CD4-positive, alpha-beta T cell treated with Interleukin-15 for 1 hour (primary cell): ENCODE measurements around the gene STT3B.
A peak's percentile ranks its signal among the peaks of the same experiment; 100 is the strongest.

Source experiments
- DNase-seq: peaks from one replicate; pipeline ENCODE4 v3.0.0-alpha.2; 2020

The STT3B gene

GRCh38 chr3:31522152-31522551 is 10.6 kb upstream of the STT3B start:
- peak; percentile 42 for DNase-seq

DNA sequence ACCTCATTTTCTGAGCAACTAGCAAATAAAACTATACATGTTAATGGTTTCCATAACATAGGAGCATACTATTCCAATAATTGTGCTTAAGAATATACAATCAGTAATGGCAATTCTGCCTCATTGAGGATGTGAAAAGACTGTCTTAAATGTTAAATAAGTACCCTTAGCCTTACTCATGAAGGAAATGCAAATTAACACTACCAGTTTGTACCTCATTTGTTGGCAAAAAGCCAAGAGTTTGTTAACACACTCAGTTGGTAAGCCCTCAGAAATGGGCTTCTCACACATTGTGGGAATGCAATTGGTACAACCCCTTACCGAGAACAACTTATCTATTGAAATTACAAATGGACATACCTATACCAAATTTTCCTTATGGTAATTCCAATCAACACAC is 9.2 kb upstream of the STT3B start:
- DNase-seq = no peak

DNA sequence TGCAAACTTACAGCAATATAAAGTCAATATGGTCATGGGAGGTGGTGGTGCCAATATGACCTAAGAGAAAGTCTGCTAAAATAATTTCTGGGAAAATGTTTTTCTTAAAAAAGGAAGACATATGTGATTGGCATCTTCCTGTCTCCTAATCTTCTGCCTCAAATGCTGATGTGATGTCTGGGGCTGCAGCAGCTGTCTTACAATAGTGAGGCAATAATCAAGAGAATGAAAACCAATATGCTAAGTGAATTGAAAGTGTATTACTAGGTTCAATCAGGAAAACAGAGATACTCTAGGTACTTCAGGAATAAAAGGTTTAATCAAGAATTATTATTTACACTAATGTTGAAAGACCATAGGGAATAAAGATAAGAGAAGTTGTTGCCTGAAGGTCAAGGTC is 7.2 kb upstream of the STT3B start:
- DNase-seq = no peak

- DNase-seq = no peak
Observed at GRCh38 chr3:31529421-31529820, 3.3 kb upstream of the STT3B start.

DNA sequence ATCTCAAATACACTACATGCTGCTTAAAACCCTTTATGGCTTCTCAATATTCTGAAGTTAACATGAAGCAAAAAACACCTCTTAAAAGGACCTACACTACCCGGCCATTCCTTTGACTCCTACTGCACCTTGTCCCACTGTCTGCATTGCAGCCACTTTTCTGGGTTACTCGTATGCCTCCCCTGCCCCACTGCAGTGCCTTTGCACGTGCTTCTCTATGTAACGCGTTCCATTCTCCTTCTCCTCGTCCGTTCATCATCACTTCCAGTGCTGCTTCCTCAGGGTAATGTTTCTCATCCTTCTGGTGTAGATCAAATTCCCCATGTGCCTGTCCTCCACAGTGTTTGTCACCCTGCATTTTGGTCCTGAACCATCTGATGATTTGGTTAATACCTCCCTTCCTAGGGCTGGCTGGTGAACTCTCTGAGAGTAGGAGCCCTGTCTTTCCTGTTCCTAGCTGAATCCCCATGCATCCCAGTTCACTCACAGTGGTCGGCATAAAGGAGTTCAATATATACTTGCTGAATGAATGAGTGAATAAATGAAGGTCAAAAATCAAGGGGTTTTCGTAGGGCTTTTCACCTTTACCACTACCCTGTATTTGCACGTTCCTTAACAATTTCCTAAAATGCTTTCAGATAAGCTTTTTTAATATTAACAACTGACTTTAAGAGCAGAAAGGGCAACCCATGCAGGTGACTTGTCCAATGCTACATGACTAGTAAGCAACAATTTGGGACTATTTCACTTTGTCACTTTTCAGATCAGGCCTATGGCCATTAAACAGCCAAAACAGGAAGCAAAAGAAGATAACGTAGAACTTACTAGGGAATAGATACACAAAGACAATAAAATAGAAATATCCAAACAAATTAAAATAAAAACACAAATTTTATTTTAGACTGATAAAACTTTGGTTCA is 2.4 kb upstream of the STT3B start:
- no peak for DNase-seq

- DNase-seq = no peak
Observed at GRCh38 chr3:31530960-31531335, 1.8 kb upstream of the STT3B start.

DNA sequence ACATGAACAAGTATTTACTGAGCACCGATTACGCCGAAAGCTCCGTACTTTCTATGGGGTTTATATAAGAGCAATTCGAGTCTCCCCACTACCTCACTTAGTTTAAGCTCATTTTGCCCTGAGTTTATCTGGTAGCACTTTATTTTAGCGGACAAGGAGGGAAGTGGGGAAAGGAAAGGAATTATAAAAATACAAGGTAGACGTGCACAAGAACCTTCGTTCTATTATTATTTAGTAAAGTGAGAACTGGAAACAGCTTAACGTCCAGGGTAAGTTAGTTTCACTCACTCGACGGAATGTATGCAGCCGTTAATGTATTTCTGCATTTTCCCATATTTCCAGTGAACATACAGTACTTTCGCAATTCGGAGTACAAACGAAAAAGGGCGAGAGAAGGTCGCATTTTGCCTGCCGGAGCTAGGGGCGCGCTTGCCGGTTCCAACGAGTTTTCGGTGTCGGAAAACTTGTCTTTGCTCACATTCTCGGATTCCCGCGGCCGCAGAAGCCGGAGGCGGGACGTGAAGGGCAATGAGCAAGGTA is 1.2 kb upstream of the STT3B start:
- no peak for DNase-seq

DNA sequence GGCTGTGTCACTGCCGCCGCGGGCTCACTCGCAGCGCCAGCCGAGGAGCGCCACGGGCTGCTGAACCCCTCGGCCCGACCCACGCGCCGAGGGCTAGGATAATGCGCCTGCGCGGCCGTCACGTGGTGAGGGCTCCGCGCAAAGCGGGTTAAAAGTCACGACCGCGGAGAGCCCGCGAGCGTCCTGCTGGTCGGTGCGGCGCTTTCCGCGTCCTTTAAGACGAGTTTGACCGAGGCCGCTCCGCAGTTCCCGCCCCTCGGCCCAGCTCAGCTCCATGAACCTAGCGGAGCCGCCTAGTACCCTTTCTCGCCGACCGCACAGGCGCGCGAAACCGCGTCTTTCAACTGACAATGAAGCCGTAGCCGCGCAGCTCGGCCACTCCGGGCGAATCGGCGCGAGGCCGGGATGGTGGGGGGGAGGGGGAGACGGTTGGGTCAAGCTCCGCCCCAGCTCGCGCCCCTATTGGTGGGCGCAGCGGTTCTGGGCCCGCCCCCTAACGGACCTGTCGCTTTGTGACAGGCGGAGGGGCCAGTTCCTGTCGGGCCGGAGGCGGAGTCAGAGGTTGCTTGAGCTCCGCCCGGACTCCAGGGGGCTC is 636 bp upstream of the STT3B start:
- peak; percentile 99 for DNase-seq

DNA sequence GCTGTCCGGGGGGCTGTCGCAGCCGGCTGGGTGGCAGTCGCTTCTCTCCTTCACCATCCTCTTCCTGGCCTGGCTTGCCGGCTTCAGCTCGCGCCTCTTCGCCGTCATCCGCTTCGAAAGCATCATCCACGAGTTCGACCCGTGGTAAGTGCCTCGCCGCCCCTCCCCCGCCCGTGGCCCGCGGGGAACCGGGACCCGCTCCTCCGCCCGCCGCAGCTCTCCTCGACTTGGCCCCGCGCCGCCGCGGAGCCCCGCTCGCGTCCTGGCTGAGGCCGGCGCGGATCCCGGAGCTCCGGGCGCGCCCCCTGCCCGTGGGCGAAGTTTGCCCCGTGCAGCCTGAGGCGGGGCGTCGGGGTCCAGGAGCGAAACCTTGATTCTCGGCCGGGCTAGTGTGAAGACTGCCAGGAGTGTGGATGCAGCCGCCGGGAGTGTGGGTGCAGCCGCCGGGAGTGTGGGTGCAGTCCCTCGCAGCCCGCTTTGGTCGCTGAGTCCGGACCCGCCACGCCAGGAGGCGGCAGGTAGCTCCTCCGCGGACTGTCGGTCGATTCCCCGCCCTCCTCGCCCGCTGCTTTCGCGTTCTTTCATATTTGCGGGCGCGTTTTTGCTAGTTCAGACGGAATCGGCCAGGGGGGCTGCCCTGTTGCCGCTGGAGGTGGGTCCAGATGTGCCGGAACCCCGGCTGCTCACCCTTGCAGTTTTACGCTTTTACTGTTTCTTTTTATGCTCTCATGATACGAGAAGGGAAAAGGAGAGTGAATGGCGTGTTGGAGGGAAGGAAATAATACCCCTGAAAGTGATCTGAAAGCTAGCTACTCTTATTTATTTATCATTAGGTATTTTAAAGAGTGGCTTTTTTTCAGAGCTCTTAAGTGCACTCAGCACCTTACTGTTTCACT is 692 bp downstream of the STT3B start:
- peak; percentile 61 for DNase-seq

DNA sequence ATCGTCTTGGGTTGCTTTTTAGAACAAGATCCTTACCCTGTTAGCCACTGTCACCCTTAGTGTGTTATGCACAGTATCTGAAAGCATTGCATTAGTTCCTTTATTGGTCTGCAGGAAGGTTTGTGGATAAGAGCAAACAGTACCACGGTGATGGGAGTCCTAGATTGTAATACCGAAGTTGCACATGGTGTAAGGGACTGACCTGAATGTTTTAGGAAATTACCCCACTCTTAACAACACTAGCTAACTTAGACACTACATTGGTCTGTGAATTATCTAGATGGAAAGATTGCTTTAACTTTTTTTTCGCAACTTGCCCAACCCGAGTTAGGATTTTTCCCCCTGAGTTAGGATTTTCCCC is 1.3 kb downstream of the STT3B start:
- no peak for DNase-seq

DNA sequence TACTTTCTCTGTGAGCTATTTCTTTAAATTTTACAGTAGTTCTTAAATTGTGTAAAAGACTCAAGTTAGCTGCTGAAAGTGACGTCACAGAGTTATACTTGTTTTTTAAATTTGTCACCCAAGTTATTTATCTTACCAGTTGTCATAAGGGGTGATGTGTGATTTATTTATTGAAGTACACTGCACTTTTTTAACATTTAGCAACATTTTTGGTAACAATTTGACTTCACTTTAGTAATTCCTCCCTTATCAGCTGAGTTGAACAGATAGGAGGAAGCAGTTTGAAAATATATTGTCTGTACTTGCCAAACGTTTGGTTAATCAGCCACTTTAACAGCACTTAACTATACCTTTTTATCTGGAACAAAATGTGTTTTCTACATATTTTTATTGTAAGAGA is 3.8 kb downstream of the STT3B start:
- DNase-seq = no peak

- no peak for DNase-seq
Observed at GRCh38 chr3:31538801-31539200, 6.1 kb downstream of the STT3B start.

- DNase-seq = no peak
Observed at GRCh38 chr3:31539275-31539674, 6.5 kb downstream of the STT3B start.

GRCh38 chr3:31541089-31541488 is 8.4 kb downstream of the STT3B start:
- DNase-seq = no peak

DNA sequence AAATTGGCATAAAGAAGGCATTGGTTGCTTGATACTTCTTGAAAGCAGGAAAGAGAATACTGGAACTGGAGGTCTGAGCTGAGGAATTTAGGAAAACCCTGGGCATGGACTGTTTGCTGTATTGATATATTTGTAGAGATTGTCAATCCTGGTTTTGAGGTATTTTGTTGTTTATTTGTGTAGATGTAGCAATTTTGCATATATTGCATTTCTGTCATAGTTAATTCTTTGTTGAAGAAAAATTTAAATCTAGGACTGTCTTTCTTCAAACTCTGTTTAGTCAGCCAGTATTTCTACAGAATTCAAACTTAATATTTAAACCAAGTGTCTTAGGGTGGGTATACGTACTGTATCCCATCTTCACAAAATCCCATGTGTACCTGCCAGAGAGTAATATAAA is 9.5 kb downstream of the STT3B start:
- DNase-seq = no peak

DNA sequence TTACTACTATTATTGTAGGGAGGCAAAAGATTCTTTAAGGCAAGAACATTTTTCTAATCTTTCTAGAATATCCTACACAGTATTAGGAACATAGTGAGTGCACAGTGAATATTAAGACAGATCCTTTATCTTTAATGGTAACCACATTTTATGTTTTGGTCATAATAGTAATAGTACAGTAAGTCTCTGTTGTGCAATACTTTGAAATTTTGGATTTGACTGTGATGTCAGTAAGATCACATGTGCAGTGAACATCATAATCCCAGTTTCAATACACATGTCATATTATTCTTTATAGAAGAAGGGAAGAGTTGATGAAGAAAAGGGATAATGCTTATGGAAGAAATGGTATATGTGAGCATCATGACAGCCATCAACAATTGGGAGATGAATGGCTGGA is 10.7 kb downstream of the STT3B start:
- no peak for DNase-seq

DNA sequence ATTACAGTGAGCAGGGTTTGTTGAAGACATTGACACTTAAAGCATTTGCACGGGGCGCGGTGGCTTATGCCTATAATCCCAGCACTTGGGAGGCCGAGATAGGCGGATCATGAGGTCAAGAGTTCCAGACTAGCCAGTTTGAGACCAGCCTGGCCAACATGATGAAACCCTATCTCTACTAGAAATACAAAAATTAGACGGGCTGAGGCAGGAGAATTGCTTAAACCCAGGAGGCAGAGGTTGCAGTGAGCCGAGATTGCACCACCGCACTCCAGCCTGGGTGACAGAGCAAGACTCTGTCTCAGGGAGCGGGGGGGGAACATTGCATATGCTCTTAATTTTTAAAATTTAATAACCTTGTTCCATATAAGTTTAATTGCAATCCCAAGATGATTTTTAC is 11.9 kb downstream of the STT3B start:
- peak; percentile 20 for DNase-seq

GRCh38 chr3:31546162-31546561 is 13.4 kb downstream of the STT3B start:
- no peak for DNase-seq

GRCh38 chr3:31546725-31547124 is 14.0 kb downstream of the STT3B start:
- no peak for DNase-seq

DNA sequence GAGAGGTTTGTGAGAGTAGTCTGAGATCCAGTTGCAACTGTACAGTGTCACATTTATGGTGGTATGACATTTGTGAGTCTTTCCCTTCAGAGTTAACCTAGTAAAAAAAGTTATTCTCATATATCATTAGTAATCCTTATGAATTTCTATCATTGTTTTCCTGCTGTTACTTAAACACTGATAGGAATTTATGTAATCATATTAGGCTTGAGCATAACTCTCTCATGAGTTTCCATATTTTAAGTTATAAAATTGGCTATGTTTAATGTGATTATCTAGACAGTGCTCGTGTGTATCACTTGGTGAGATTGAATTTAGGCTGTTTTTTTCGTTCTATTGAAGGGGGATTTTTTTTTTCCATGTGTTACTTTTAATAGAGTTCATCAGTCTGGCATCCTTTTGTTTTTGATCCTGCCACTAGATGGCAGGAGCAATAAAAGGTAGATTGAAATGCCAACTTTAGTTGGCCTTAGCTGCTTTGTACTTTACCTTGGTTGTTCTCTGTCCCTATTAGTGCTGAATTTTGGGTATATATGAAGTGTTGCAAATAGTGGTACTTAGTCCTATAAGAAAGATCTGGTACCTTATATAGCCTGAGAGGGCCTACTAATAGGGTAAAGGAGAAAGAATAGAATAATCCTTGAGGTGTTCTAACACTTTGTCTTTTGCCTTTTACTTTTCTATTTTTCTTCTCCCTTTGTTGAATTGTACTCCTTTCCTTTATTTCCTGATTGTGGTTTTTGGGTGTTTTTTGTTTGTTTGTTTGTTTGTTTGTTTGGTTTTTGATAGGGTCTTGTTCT is 17.9 kb downstream of the STT3B start:
- no peak for DNase-seq

DNA sequence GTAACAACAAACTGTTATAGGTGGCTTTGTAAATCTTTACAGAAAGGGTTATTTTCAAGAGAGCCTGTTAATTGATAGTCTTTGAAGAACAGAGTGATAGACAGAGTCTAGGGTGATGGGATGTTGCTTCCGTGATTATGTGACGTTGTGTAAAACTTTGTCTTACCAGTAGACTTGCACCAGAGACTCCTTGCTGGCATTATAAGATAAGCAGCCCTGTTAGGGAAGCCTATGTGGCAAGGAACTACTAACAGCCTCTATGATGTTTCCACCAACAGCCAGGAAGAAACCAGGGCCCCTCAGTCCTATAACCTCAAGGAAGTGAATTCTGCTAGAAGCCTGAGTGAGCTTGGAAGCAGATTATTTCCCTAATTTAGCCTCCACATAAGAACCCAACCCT is 18.9 kb downstream of the STT3B start:
- DNase-seq = no peak

GRCh38 chr3:31552103-31552502 is 19.4 kb downstream of the STT3B start:
- DNase-seq = no peak

DNA sequence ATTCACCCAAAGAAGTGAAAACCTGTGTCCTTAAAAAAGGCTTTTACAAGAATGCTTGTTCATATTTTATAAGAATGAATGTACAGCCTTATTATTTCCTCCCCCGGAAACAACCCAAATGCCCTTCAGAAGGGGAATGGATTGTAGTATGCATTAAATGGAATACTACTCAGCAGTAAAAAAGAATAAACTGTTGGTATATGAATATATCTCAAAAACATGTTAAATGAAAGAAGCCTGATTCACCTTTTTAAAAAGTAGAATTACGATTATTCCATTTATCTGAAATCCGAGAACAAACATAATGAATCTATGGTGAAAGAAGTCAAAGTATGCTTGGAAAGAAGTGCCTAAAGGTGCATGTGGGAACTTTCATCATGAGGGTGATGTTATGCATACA is 20.5 kb downstream of the STT3B start:
- no peak for DNase-seq
